ENCODE measurements around the gene FPR2. TPM values are rescaled to one million over a fixed set of nuclear protein-coding genes. Genes with fewer than 3 reads are reported as not detected.

The FPR2 gene
- total and polyA plus RNA-seq, 2 donors (not counting 1 experiment from before 2014, with no cell fraction given), result not detected

DNA sequence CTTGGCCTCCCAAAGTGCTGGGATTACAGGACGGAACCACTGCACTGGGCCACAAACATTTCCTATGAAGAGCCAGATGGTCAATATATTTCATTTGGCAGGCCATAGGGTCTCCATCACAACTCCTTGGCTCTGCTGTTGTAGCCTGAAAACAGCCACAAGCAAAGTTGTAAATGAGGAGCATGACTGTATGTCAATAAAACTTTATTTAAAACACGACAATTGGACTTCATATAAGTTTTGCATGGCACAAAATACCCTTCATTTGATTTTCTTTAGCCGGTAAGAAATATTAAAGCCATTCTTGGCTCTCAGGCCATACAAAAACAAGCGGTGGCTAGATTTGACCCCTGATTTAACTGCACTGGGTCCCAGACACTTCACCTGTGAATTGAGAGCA is 6.2 kb upstream of the FPR2 start:
- H4K20me1 ChIP-seq (ENCODE audit: control insufficient read depth, insufficient read depth, low read length, poor library complexity, severe bottlenecking), result no peaks in the 10 kb centered on the region
- H3K79me2 ChIP-seq (ENCODE audit: control insufficient read depth, insufficient read depth, low read length), result no peaks in the 10 kb centered on the region
- H3K4me1 ChIP-seq (ENCODE audit: control insufficient read depth in 2 of 2, insufficient read depth in 2 of 2, low read length in 2 of 2), result peaks cover 0 to 5% of the 10 kb centered on the region in 2 donors
- no peaks in the 10 kb centered on the region for H3K36me3 ChIP-seq (replicated peaks in 1 of 2; ENCODE audit: control extremely low read depth in 1 of 2, control insufficient read depth in 1 of 2, extremely low read depth in 1 of 2, insufficient read depth in 2 of 2, low read length in 1 of 2)
- POLR2A ChIA-PET, result no interaction called here
- H3K27ac ChIP-seq (ENCODE audit: low read length in 2 of 2), result no peak overlapping the region
- Mint-ChIP-seq H3K4me3 (no peak overlapping the region), H3K9me3 (ENCODE audit: insufficient read depth) (peaks cover 6% of the 10 kb centered on the region), H3K27ac (no peak overlapping the region), H3K27me3 (peaks cover 15% of the 10 kb centered on the region), H3K4me1 (peaks cover 14% of the 10 kb centered on the region)
- no peak overlapping the region for H3K4me3 ChIP-seq (ENCODE audit: control extremely low read depth in 1 of 5, extremely low read depth in 1 of 5, insufficient read depth in 1 of 5, low read depth in 2 of 5, low read length in 4 of 5)
- H3K9ac ChIP-seq (ENCODE audit: low read length), result no peak overlapping the region
- WGBS (ENCODE audit: insufficient coverage), result 61% methylated on average over 3 of the region's 4 CpGs
- peaks cover 0 to 4% (median 0%) of the 10 kb centered on the region in 4 experiments for H3K27me3 ChIP-seq (replicated peaks in 1 of 4; ENCODE audit: control extremely low read depth in 1 of 4, control insufficient read depth in 3 of 4, insufficient read depth in 4 of 4, low read length in 3 of 4)
- ATAC-seq (ENCODE audit: low read depth) (no peak), DNase-seq (no peak)
- no peak overlapping the region for H3K4me2 ChIP-seq (replicated peaks; ENCODE audit: low read depth, low read length, poor library complexity, severe bottlenecking)
- intact Hi-C loops (cut with micrococcal nuclease), result no loop called here
- H3K9me3 ChIP-seq (ENCODE audit: control extremely low read depth in 1 of 3, control insufficient read depth in 2 of 3, insufficient read depth in 1 of 3, low read length in 2 of 3), result peaks cover 0 to 6% (median 1%) of the 10 kb centered on the region in 3 donors
- no peak overlapping the region for H2AFZ ChIP-seq (ENCODE audit: insufficient read depth, low read depth, low read length, poor library complexity, severe bottlenecking)
- CTCF ChIA-PET, result no interaction called here
- no peak for TF ChIP-seq EZH2 (IDR thresholded peaks at IDR 0.05; ENCODE audit: borderline replicate concordance, insufficient read depth, low read depth, low read length, poor library complexity, severe bottlenecking)
- TF ChIP-seq, protein P1, sequence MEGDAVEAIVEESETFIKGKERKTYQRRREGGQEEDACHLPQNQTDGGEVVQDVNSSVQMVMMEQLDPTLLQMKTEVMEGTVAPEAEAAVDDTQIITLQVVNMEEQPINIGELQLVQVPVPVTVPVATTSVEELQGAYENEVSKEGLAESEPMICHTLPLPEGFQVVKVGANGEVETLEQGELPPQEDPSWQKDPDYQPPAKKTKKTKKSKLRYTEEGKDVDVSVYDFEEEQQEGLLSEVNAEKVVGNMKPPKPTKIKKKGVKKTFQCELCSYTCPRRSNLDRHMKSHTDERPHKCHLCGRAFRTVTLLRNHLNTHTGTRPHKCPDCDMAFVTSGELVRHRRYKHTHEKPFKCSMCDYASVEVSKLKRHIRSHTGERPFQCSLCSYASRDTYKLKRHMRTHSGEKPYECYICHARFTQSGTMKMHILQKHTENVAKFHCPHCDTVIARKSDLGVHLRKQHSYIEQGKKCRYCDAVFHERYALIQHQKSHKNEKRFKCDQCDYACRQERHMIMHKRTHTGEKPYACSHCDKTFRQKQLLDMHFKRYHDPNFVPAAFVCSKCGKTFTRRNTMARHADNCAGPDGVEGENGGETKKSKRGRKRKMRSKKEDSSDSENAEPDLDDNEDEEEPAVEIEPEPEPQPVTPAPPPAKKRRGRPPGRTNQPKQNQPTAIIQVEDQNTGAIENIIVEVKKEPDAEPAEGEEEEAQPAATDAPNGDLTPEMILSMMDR (IDR thresholded peaks at IDR 0.05), result no peak

DNA sequence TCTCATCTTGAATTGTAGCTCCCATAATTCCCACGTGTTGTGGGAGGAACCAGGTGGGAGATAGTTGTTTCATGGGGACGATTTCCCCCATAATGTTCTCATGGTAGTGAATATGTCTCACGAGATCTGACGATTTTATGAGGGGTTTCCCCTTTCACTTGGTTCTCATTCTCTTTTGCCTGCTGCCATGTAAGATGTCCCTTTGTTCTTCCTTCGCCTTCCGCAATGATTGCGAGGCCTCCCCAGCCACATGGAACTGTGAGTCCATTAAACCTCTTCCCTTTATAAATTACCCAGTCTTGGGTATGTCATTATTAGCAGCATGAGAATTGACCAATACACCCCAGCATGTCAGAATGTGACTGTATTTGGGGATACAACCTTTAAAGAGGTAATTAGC is 5.4 kb upstream of the FPR2 start:
- H3K9ac ChIP-seq (ENCODE audit: low read length), result no peak overlapping the region
- H3K27me3 ChIP-seq (replicated peaks in 1 of 4; ENCODE audit: control extremely low read depth in 1 of 4, control insufficient read depth in 3 of 4, insufficient read depth in 4 of 4, low read length in 3 of 4), result peaks cover 0 to 5% (median 0%) of the 10 kb centered on the region in 4 experiments
- H3K9me3 ChIP-seq (ENCODE audit: control extremely low read depth in 1 of 3, control insufficient read depth in 2 of 3, insufficient read depth in 1 of 3, low read length in 2 of 3), result peaks cover 0 to 6% (median 1%) of the 10 kb centered on the region in 3 donors
- H3K4me1 ChIP-seq (ENCODE audit: control insufficient read depth in 2 of 2, insufficient read depth in 2 of 2, low read length in 2 of 2), result peaks cover 0 to 5% of the 10 kb centered on the region in 2 donors
- Mint-ChIP-seq H3K4me1 (peaks cover 14% of the 10 kb centered on the region), H3K4me3 (no peak overlapping the region), H3K27ac (no peak overlapping the region), H3K9me3 (ENCODE audit: insufficient read depth) (peaks cover 7% of the 10 kb centered on the region), H3K27me3 (peaks cover 16% of the 10 kb centered on the region)
- no peak for TF ChIP-seq EZH2 (IDR thresholded peaks at IDR 0.05; ENCODE audit: borderline replicate concordance, insufficient read depth, low read depth, low read length, poor library complexity, severe bottlenecking)
- TF ChIP-seq, protein P1 (IDR thresholded peaks at IDR 0.05), result no peak
- no peaks in the 10 kb centered on the region for H3K79me2 ChIP-seq (ENCODE audit: control insufficient read depth, insufficient read depth, low read length)
- no peak overlapping the region for H3K27ac ChIP-seq (ENCODE audit: low read length in 2 of 2)
- ChIA-PET POLR2A (no interaction called here), CTCF (no interaction called here)
- no peaks in the 10 kb centered on the region for H3K36me3 ChIP-seq (replicated peaks in 1 of 2; ENCODE audit: control extremely low read depth in 1 of 2, control insufficient read depth in 1 of 2, extremely low read depth in 1 of 2, insufficient read depth in 2 of 2, low read length in 1 of 2)
- no peak overlapping the region for H2AFZ ChIP-seq (ENCODE audit: insufficient read depth, low read depth, low read length, poor library complexity, severe bottlenecking)
- no peak for DNase-seq
- no peaks in the 10 kb centered on the region for H4K20me1 ChIP-seq (ENCODE audit: control insufficient read depth, insufficient read depth, low read length, poor library complexity, severe bottlenecking)
- no peak for ATAC-seq (ENCODE audit: low read depth)
- WGBS (ENCODE audit: insufficient coverage), result 90% methylated on average over 2 of the region's 7 CpGs
- H3K4me3 ChIP-seq (ENCODE audit: control extremely low read depth in 1 of 5, extremely low read depth in 1 of 5, insufficient read depth in 1 of 5, low read depth in 2 of 5, low read length in 4 of 5), result no peak overlapping the region
- intact Hi-C loops (cut with micrococcal nuclease), result no loop called here
- no peak overlapping the region for H3K4me2 ChIP-seq (replicated peaks; ENCODE audit: low read depth, low read length, poor library complexity, severe bottlenecking)
